H1 (cell line): ENCODE results near the gene INPP5A. TPM values are rescaled to one million over a fixed set of nuclear protein-coding genes. Genes with fewer than 3 reads are reported as not detected.

ENCODE experiments used
- CTCF ChIA-PET: fragments of 300-600 bp; sonication (Branson Sonifier 250); formaldehyde crosslinking; loops from one replicate; lab custom pipeline; 2021; ENCODE audit not compliant: partially characterized antibody; lab: Charles Lee
- POLR2A ChIA-PET: fragments of 300-600 bp; sonication (Branson Sonifier 250); formaldehyde crosslinking; loops from one replicate; lab custom pipeline; 2021; ENCODE audit warnings: inconsistent platforms; ENCODE audit not compliant: partially characterized antibody; lab: Charles Lee
- DNase-seq, 2 experiments: peaks; one replicate each; pipeline versions ENCODE4 v3.0.0 to v3.0.0-alpha.2; 2010 to 2022; ENCODE audit warnings: low spot score in 2 of 2, low read depth in 1 of 2, mixed read lengths in 1 of 2
- FAIRE-seq: peaks from 2 replicates; lab custom pipeline; 2011; peaks lifted over from hg19 to GRCh38; lab: Jason Lieb, UNC
- H2AFZ ChIP-seq: 2 replicates; pipeline ENCODE4 v1.8.1; 2012; ENCODE audit warnings: low read length, inconsistent platforms
- H2AK5ac ChIP-seq: 2 replicates; pipeline ENCODE4 v1.6.1; 2013; ENCODE audit warnings: low read depth, low read length
- H2BK120ac ChIP-seq: replicated peaks from 2 replicates; pipeline ENCODE3; 2013; ENCODE audit warnings: low read depth, low read length, inconsistent platforms
- H2BK12ac ChIP-seq: 2 replicates; pipeline ENCODE4 v1.6.1; 2013; ENCODE audit warnings: low read depth, low read length
- H2BK15ac ChIP-seq: 2 replicates; pipeline ENCODE4 v1.6.1; 2013; ENCODE audit warnings: low read length
- H2BK20ac ChIP-seq: 2 replicates; pipeline ENCODE4 v1.6.1; 2013; ENCODE audit warnings: low read length
- H2BK5ac ChIP-seq: 2 replicates; pipeline ENCODE4 v1.6.1; 2013; ENCODE audit warnings: low read depth, low read length
- H3K14ac ChIP-seq: 2 replicates; pipeline ENCODE4 v1.6.1; 2013; ENCODE audit warnings: inconsistent platforms; ENCODE audit not compliant: insufficient read length
- H3K18ac ChIP-seq: 2 replicates; pipeline ENCODE4 v1.6.1; 2013; ENCODE audit warnings: low read length; ENCODE audit errors: extremely low read depth
- H3K23ac ChIP-seq: 2 replicates; pipeline ENCODE4 v1.6.1; 2013; ENCODE audit warnings: inconsistent platforms; ENCODE audit not compliant: insufficient read length
- H3K23me2 ChIP-seq: 2 replicates; pipeline ENCODE4 v1.6.1; 2013; ENCODE audit warnings: low read depth, low read length
- H3K27ac ChIP-seq: 2 replicates; pipeline ENCODE4 v1.6.1; 2011; ENCODE audit warnings: low read depth, low read length, inconsistent platforms
- H3K27me3 ChIP-seq, 4 experiments: replicated peaks in 1 of 4; 1 replicate in 1 of 4; 2 replicates in 3 of 4; pipeline versions ENCODE4 v1.6.1 to v1.8.1; 2011 to 2013; ENCODE audit warnings: low read length in 3 of 4, mild to moderate bottlenecking in 3 of 4, inconsistent platforms in 2 of 4, mixed read lengths in 2 of 4, moderate library complexity in 1 of 4; ENCODE audit not compliant: control insufficient read depth in 3 of 4, insufficient read depth in 3 of 4; ENCODE audit errors: extremely low read depth in 1 of 4
- H3K36me3 ChIP-seq, 4 experiments: 2 replicates each; pipeline versions ENCODE4 v1.6.1 to v1.8.1; 2011 to 2013; ENCODE audit warnings: mild to moderate bottlenecking in 4 of 4, low read length in 3 of 4, moderate library complexity in 2 of 4, control low read depth in 1 of 4, inconsistent platforms in 1 of 4; ENCODE audit not compliant: insufficient read depth in 4 of 4, control insufficient read depth in 2 of 4
- H3K4ac ChIP-seq: replicated peaks from 2 replicates; pipeline ENCODE3; 2013; ENCODE audit warnings: low read length, low read depth, mixed read lengths, inconsistent platforms; ENCODE audit not compliant: insufficient read length
- H3K4me1 ChIP-seq, 4 experiments: replicated peaks in 1 of 4; 1 replicate in 1 of 4; 2 replicates in 3 of 4; pipeline versions ENCODE4 v1.6.1 to v1.8.1; 2011 to 2013; ENCODE audit warnings: low read length in 3 of 4, inconsistent platforms in 2 of 4, mixed read lengths in 1 of 4; ENCODE audit not compliant: insufficient read depth in 4 of 4, control insufficient read depth in 3 of 4
- H3K4me2 ChIP-seq, 2 experiments: 2 replicates each; pipeline versions ENCODE4 v1.6.1 to v1.8.1; 2011 to 2013; ENCODE audit warnings: low read depth in 2 of 2, low read length in 2 of 2, control low read depth in 1 of 2, inconsistent platforms in 1 of 2, mild to moderate bottlenecking in 1 of 2; ENCODE audit not compliant: insufficient read depth in 1 of 2
- H3K4me3 ChIP-seq, 4 experiments: fragments of 200-600, 300-600 bp in 1 of 4; sonication (generic), shearing (Covaris generic), sonication (Bioruptor Twin) in 1 of 4; 2 replicates each; pipeline versions ENCODE4 v1.5.1 to v1.8.1; 2011 to 2016; ENCODE audit warnings: low read length in 4 of 4, low read depth in 3 of 4, control low read depth in 2 of 4, inconsistent platforms in 2 of 4, mild to moderate bottlenecking in 2 of 4, mixed read lengths in 1 of 4, moderate library complexity in 1 of 4; ENCODE audit not compliant: insufficient read depth in 2 of 4; ENCODE audit errors: extremely low read depth in 1 of 4
- H3K56ac ChIP-seq: replicated peaks from 2 replicates; pipeline ENCODE3; 2013; ENCODE audit warnings: low read depth, mild to moderate bottlenecking, mixed read lengths, low read length, inconsistent platforms; ENCODE audit not compliant: insufficient read length
- H3K79me1 ChIP-seq: 2 replicates; pipeline ENCODE4 v1.6.1; 2013; ENCODE audit warnings: low read depth, low read length, control low read depth
- H3K79me2 ChIP-seq, 2 experiments: 2 replicates each; pipeline versions ENCODE4 v1.6.1 to v1.8.1; 2012 to 2013; ENCODE audit warnings: low read length in 2 of 2, mild to moderate bottlenecking in 2 of 2, inconsistent platforms in 1 of 2; ENCODE audit not compliant: insufficient read depth in 2 of 2, control insufficient read depth in 1 of 2
- H3K9ac ChIP-seq, 4 experiments: replicated peaks in 1 of 4; 1 replicate in 1 of 4; 2 replicates in 3 of 4; pipeline versions ENCODE4 v1.6.1 to v1.8.1; 2011 to 2013; ENCODE audit warnings: low read depth in 3 of 4, low read length in 3 of 4, control low read depth in 2 of 4, mild to moderate bottlenecking in 2 of 4, moderate library complexity in 2 of 4, inconsistent platforms in 1 of 4; ENCODE audit errors: extremely low read depth in 1 of 4
- H3K9me3 ChIP-seq, 2 experiments: 2 replicates each; pipeline versions ENCODE4 v1.6.1 to v1.8.1; 2012 to 2013; ENCODE audit warnings: mild to moderate bottlenecking in 2 of 2, moderate library complexity in 2 of 2, control low read depth in 1 of 2, inconsistent platforms in 1 of 2, low read depth in 1 of 2, low read length in 1 of 2, mixed read lengths in 1 of 2; ENCODE audit not compliant: insufficient read depth in 2 of 2
- H4K20me1 ChIP-seq, 2 experiments: replicated peaks in 1 of 2; 2 replicates each; pipeline versions ENCODE3 to v1.8.1; 2011 to 2013; ENCODE audit warnings: inconsistent platforms in 2 of 2, low read length in 2 of 2, mild to moderate bottlenecking in 1 of 2; ENCODE audit not compliant: insufficient read depth in 2 of 2, control insufficient read depth in 1 of 2
- H4K5ac ChIP-seq: 2 replicates; pipeline ENCODE4 v1.6.1; 2013; ENCODE audit warnings: low read length, low read depth, mixed read lengths, inconsistent platforms; ENCODE audit not compliant: insufficient read length
- H4K8ac ChIP-seq: 2 replicates; pipeline ENCODE4 v1.8.0; 2013; ENCODE audit warnings: mild to moderate bottlenecking, moderate library complexity, low read length, inconsistent platforms; ENCODE audit not compliant: insufficient read depth; ENCODE audit errors: extremely low read depth
- H4K91ac ChIP-seq: replicated peaks from 2 replicates; pipeline ENCODE3; 2013; ENCODE audit warnings: low read length, mixed read lengths, inconsistent platforms; ENCODE audit not compliant: insufficient read length
- CTCF ChIP-seq, 3 experiments: IDR thresholded peaks; 1 replicate in 2 of 3; 2 replicates in 1 of 3; pipeline versions ENCODE4 v1.5.1 to v1.6.1; 2011; ENCODE audit warnings: low read length in 3 of 3, mild to moderate bottlenecking in 3 of 3, inconsistent platforms in 2 of 3, low read depth in 1 of 3, moderate library complexity in 1 of 3; ENCODE audit not compliant: insufficient read depth in 1 of 3; ENCODE audit errors: control extremely low read depth in 1 of 3
- RAD21 ChIP-seq, 2 experiments: IDR thresholded peaks in 1 of 2; conservative IDR thresholded peaks in 1 of 2; 2 replicates each; pipeline ENCODE4 v1.6.1; 2011; ENCODE audit warnings: low read depth in 2 of 2, low read length in 2 of 2, improper control_type of control experiment in 1 of 2, inconsistent platforms in 1 of 2, mild to moderate bottlenecking in 1 of 2, moderate library complexity in 1 of 2
- RXRA ChIP-seq: IDR thresholded peaks from 2 replicates; pipeline ENCODE4 v1.6.1; 2011; ENCODE audit warnings: low read depth, mild to moderate bottlenecking, low read length, moderate library complexity; ENCODE audit not compliant: insufficient read depth
- WGBS, 2 experiments: shearing (Covaris generic) in 1 of 2; methylation state at CpG; one replicate each; pipeline versions ENCODE4 v1.1.6 to v1.1.7; 2013 to 2015; ENCODE audit warnings: low lambda C conversion rate in 2 of 2, mixed read lengths in 2 of 2, inconsistent platforms in 1 of 2, low coverage in 1 of 2, missing lambda C conversion rate in 1 of 2; ENCODE audit not compliant: insufficient replicate concordance in 2 of 2, insufficient coverage in 1 of 2, insufficient read length in 1 of 2; ENCODE audit errors: extremely low coverage in 1 of 2, missing lambda C conversion rate in 1 of 2; 5-methylcytosine and 5-hydroxymethylcytosine counted together
- polyA plus RNA-seq, 7 experiments: library from polyadenylated mRNA; depleted of rRNA in 3 of 7; stranded (reverse) in 5 of 7; unstranded in 2 of 7; fragments of >200 nt in 5 of 7; fragments of 200-250 nt in 2 of 7; gene quantifications; 1 replicate in 5 of 7; 2 replicates in 1 of 7; 4 replicates in 1 of 7; pipeline versions ENCODE4 v1.2.1 to v1.2.3, GENCODE V29; 2011 to 2013; ENCODE audit warnings: missing spikeins in 2 of 7, mixed read lengths in 2 of 7
- total RNA-seq: library from RNA; stranded (reverse); fragmentation: NEBNext Ultra II Directional; extraction: Animal tissue kit (Norgen Biotek cat#: 25700); gene quantifications from 2 replicates; pipeline ENCODE4 v1.2.1, GENCODE V29; 2021

Gene INPP5A
- total and polyA plus RNA-seq, 2 of the 8 experiments (the other 6 are each of a cell fraction or from before 2014, with no cell fraction given) = 19.7 to 27.5 TPM

GRCh38 chr10:132793213-132793612 lies 255.6 kb downstream of the INPP5A start:
- peaks cover 3% of the 10 kb centered on the region; the same call in 1 of the 2 replicates for H3K23me2 ChIP-seq
- WGBS, 2 experiments = 83% methylated on average over 9 of the region's 9 CpGs; no CpG with 5 or more reads in 1 of the 2 experiments

More at GRCh38 chr10:132793213-132793612, 255.6 kb downstream of the INPP5A start:
- Histone ChIP-seq H3K79me2 (no peaks in the 10 kb centered on the region), H3K14ac (no peak overlapping the region), H2BK15ac (no peak overlapping the region), H3K4me3 (no peak overlapping the region), H3K4ac (no peak overlapping the region), H4K20me1 (peaks cover 0 to 4% of the 10 kb centered on the region in 2 experiments), H4K5ac (no peak overlapping the region), H3K9ac (no peak overlapping the region), H2AK5ac (no peak overlapping the region), H3K36me3 (peaks cover 0 to 6% (median 0%) of the 10 kb centered on the region in 4 experiments; a peak in 1 of 8 replicates), H3K79me1 (no peaks in the 10 kb centered on the region), H3K27me3 (peaks cover 22 to 28% (median 28%) of the 10 kb centered on the region in 4 experiments), H2BK20ac (no peak overlapping the region), H3K18ac (no peak overlapping the region), H2AFZ (no peak overlapping the region), H4K8ac (no peak overlapping the region), H3K9me3 (no peaks in the 10 kb centered on the region), H3K4me2 (no peak overlapping the region), H2BK120ac (no peak overlapping the region), H3K23ac (no peak overlapping the region), H3K56ac (no peak overlapping the region), H2BK12ac (no peak overlapping the region), H3K4me1 (peaks cover 0 to 3% (median under 1%) of the 10 kb centered on the region in 4 experiments; a peak in 3 of 7 replicates), H2BK5ac (no peak overlapping the region), H4K91ac (no peak overlapping the region), H3K27ac (no peak overlapping the region)
- no peak for TF ChIP-seq RXRA
- 0 out of 4 replicates have a peak, but pooled peaks of 1 of the 2 experiments have one; percentile 6 for TF ChIP-seq RAD21 (IDR thresholded peaks at IDR 0.05 in 1 of 2, conservative IDR thresholded peaks at IDR 0.05 in 1 of 2; ENCODE audit: low read depth in 2 of 2, low read length in 2 of 2)
- TF ChIP-seq CTCF (IDR thresholded peaks at IDR 0.05; ENCODE audit: control extremely low read depth in 1 of 3, insufficient read depth in 1 of 3, low read depth in 1 of 3, low read length in 3 of 3) = peak in 1 of 3 experiments; percentile 0; a peak in 1 of 4 replicates
- ChIA-PET CTCF (interaction anchor here (0.7 to 1.9 kb wide), 14 partner anchors 10 to 181 kb away, joined by 3 to 11 read pairs (median 4); no protein-coding TSS in a partner anchor), POLR2A (no interaction called here)
- DNase-seq (no peak), FAIRE-seq (no peak)
